HCT116 (cell line): ENCODE results near the gene AADAC. TPM values are rescaled to one million over a fixed set of nuclear protein-coding genes. Genes with fewer than 3 reads are reported as not detected.

Experiments
- ATAC-seq: fragments of 200-7000 bp; cut with Tn5 transposase; 2 replicates; pipeline ENCODE4 v1.9.1; 2020; ENCODE audit warnings: mild to moderate bottlenecking, moderate library complexity
- BruUV-seq: library from RNA; stranded (reverse); fragments of 400-500 nt; replicated peaks from 2 replicates; lab custom pipeline; 2021; lab: Mats Ljungman, UMichigan
- CTCF ChIA-PET: fragments of 300-600 bp; sonication (Branson Sonifier 250); formaldehyde crosslinking; loops from one replicate; lab custom pipeline; 2021; ENCODE audit warnings: antibody characterized with exemption; lab: Charles Lee
- POLR2A ChIA-PET: fragments of 300-600, 350-600 bp; sonication (Branson Sonifier 250); formaldehyde crosslinking; loops from one replicate; lab custom pipeline; 2021; ENCODE audit warnings: antibody characterized with exemption; lab: Charles Lee
- RAD21 ChIA-PET, 2 experiments: fragments of 300-600 bp; sonication (Branson Sonifier 250); formaldehyde crosslinking; loops; one replicate each; lab custom pipeline; 2023; ENCODE audit warnings: low total read pairs in 2 of 2; ENCODE audit not compliant: uncharacterized antibody in 2 of 2, unreplicated experiment in 2 of 2, low non-redundant PET in 1 of 2; lab: Charles Lee
- DNase-seq: peaks from one replicate; pipeline ENCODE4 v3.0.0-alpha.2; 2010; ENCODE audit warnings: low read depth, low spot score
- H2AFZ ChIP-seq: fragments of 200-600 bp; shearing (Covaris generic), sonication (generic); 2 replicates; pipeline ENCODE4 v1.6.1; 2017; ENCODE audit warnings: low read depth, mixed run types, mixed read lengths, antibody characterized with exemption, low read length; ENCODE audit not compliant: poor library complexity, severe bottlenecking
- H3K27ac ChIP-seq: 2 replicates; pipeline ENCODE4 v1.5.1; 2012; ENCODE audit warnings: low read depth, low read length
- H3K27me3 ChIP-seq: fragments of 200-600 bp; sonication (generic); 2 replicates; pipeline ENCODE4 v1.6.1; 2016; ENCODE audit warnings: mixed run types, low read length, mixed read lengths; ENCODE audit not compliant: insufficient read depth
- H3K36me3 ChIP-seq, 2 experiments: fragments of 200-500 bp in 1 of 2; fragments of 200-600 bp in 1 of 2; sonication (Bioruptor generic) in 1 of 2; sonication (generic) in 1 of 2; 2 replicates each; pipeline versions ENCODE4 v1.5.1 to v1.6.1; 2014 to 2016; ENCODE audit warnings: low read length in 2 of 2, inconsistent platforms in 1 of 2, mixed read lengths in 1 of 2, mixed run types in 1 of 2; ENCODE audit not compliant: insufficient read depth in 2 of 2, control insufficient read depth in 1 of 2
- H3K4me1 ChIP-seq, 2 experiments: fragments of 200-600 bp in 1 of 2; sonication (generic) in 1 of 2; 2 replicates each; pipeline versions ENCODE4 v1.5.1 to v1.6.1; 2012 to 2017; ENCODE audit warnings: low read length in 2 of 2, inconsistent platforms in 1 of 2, mild to moderate bottlenecking in 1 of 2, mixed read lengths in 1 of 2, mixed run types in 1 of 2, moderate library complexity in 1 of 2; ENCODE audit not compliant: insufficient read depth in 2 of 2, control insufficient read depth in 1 of 2
- H3K4me2 ChIP-seq: fragments of 200-600 bp; sonication (generic); 2 replicates; pipeline ENCODE4 v1.6.1; 2017; ENCODE audit warnings: mixed run types, low read length, mixed read lengths
- H3K4me3 ChIP-seq, 2 experiments: fragments of 200-600 bp in 1 of 2; sonication (generic) in 1 of 2; replicated peaks in 1 of 2; 2 replicates each; pipeline ENCODE4 v1.5.1; 2011 to 2016; ENCODE audit warnings: low read length in 2 of 2, control low read depth in 1 of 2, low read depth in 1 of 2, mild to moderate bottlenecking in 1 of 2, mixed read lengths in 1 of 2, mixed run types in 1 of 2
- H3K79me2 ChIP-seq: fragments of 200-600 bp; sonication (generic); 2 replicates; pipeline ENCODE4 v1.6.1; 2017; ENCODE audit warnings: mild to moderate bottlenecking, mixed run types, low read length, moderate library complexity, mixed read lengths; ENCODE audit not compliant: insufficient read depth
- H3K9ac ChIP-seq: fragments of 200-600 bp; sonication (generic); 2 replicates; pipeline ENCODE4 v1.6.1; 2016; ENCODE audit warnings: low read length, mixed read lengths
- H3K9me2 ChIP-seq: fragments of 200-600 bp; sonication (generic), shearing (Covaris generic); 2 replicates; pipeline ENCODE4 v1.6.1; 2017; ENCODE audit warnings: mixed run types, mild to moderate bottlenecking, moderate library complexity; ENCODE audit not compliant: insufficient read depth
- H3K9me3 ChIP-seq, 2 experiments: fragments of 200-500 bp in 1 of 2; fragments of 200-600 bp in 1 of 2; sonication (Bioruptor generic) in 1 of 2; sonication (generic) in 1 of 2; 2 replicates each; pipeline ENCODE4 v1.6.1; 2014 to 2017; ENCODE audit warnings: low read length in 2 of 2, mixed read lengths in 2 of 2, inconsistent platforms in 1 of 2, low read depth in 1 of 2, mild to moderate bottlenecking in 1 of 2, mixed run types in 1 of 2, moderate library complexity in 1 of 2; ENCODE audit not compliant: control insufficient read depth in 1 of 2, insufficient read depth in 1 of 2
- H4K20me1 ChIP-seq: fragments of 200-600 bp; sonication (generic), shearing (Covaris generic); 2 replicates; pipeline ENCODE4 v1.6.1; 2017; ENCODE audit warnings: mixed run types, mild to moderate bottlenecking, moderate library complexity; ENCODE audit not compliant: insufficient read depth
- CBX3 ChIP-seq: IDR thresholded peaks from 2 replicates; pipeline ENCODE4 v1.6.1; 2012; ENCODE audit warnings: low read depth
- CEBPB ChIP-seq: IDR thresholded peaks from 2 replicates; pipeline ENCODE4 v1.6.1; 2012; ENCODE audit warnings: low read depth
- EGR1 ChIP-seq: IDR thresholded peaks from 2 replicates; pipeline ENCODE4 v1.6.1; 2012; ENCODE audit warnings: low read depth
- ELF1 ChIP-seq: IDR thresholded peaks from 2 replicates; pipeline ENCODE4 v1.6.1; 2012; ENCODE audit warnings: low read depth, borderline replicate concordance
- EZH2 ChIP-seq: fragments of 200-600 bp; sonication (generic); IDR thresholded peaks from 2 replicates; pipeline ENCODE4 v1.6.1; 2017; ENCODE audit warnings: antibody characterized with exemption, mixed run types
- EZH2phosphoT487 ChIP-seq: fragments of 200-600 bp; IDR thresholded peaks from 2 replicates; pipeline ENCODE4 v1.6.1; 2018; ENCODE audit warnings: antibody characterized with exemption, borderline replicate concordance
- JUND ChIP-seq: IDR thresholded peaks from 2 replicates; pipeline ENCODE4 v1.6.1; 2012
- POLR2A ChIP-seq: IDR thresholded peaks from 2 replicates; pipeline ENCODE4 v1.7.0; 2011; ENCODE audit warnings: borderline replicate concordance; ENCODE audit not compliant: insufficient read depth, insufficient read length; ENCODE audit errors: extremely low read depth
- POLR2AphosphoS5 ChIP-seq: IDR thresholded peaks from 2 replicates; pipeline ENCODE4 v1.6.1; 2011; ENCODE audit warnings: mild to moderate bottlenecking, low read depth, low read length, moderate library complexity
- RAD21 ChIP-seq: IDR thresholded peaks from 2 replicates; pipeline ENCODE4 v1.6.1; 2012; ENCODE audit warnings: low read depth, mild to moderate bottlenecking
- SIN3A ChIP-seq: IDR thresholded peaks from 2 replicates; pipeline ENCODE4 v1.6.1; 2012; ENCODE audit warnings: low read depth
- SP1 ChIP-seq: IDR thresholded peaks from 2 replicates; pipeline ENCODE4 v1.6.1; 2012; ENCODE audit warnings: low read depth
- SRF ChIP-seq: IDR thresholded peaks from 2 replicates; pipeline ENCODE4 v1.6.1; 2012; ENCODE audit warnings: low read depth
- YY1 ChIP-seq: IDR thresholded peaks from 2 replicates; pipeline ENCODE4 v1.6.1; 2011; ENCODE audit warnings: low read length, low read depth, moderate library complexity, mild to moderate bottlenecking; ENCODE audit not compliant: insufficient replicate concordance; ENCODE audit errors: extremely low read depth
- ZFX ChIP-seq: fragments of 450-650 bp; IDR thresholded peaks from 2 replicates; pipeline ENCODE4 v1.6.1; 2017
- ZNF274 ChIP-seq: fragments of 200-500 bp; sonication (Bioruptor generic); IDR thresholded peaks from 2 replicates; pipeline ENCODE4 v1.6.1; 2014; ENCODE audit warnings: mild to moderate bottlenecking, low read depth, low read length, inconsistent platforms
- intact Hi-C: fragments of 100-400 bp; cut with micrococcal nuclease; formaldehyde crosslinking; loops from 2 replicates; pipeline ENCODE4 v1.10.0; 2022
- total RNA-seq: library from RNA; stranded (reverse); gene quantifications from one replicate; pipeline ENCODE4 v1.2.1, GENCODE V29; 2021; ENCODE audit not compliant: unreplicated experiment
- TF ChIP-seq, protein P1 (sequence below): IDR thresholded peaks from 2 replicates; pipeline ENCODE4 v1.6.1; 2012; ENCODE audit warnings: low read depth
- TF ChIP-seq, protein P2 (sequence below): IDR thresholded peaks from 2 replicates; pipeline ENCODE4 v1.6.1; 2012
- TF ChIP-seq, protein P3 (sequence below): IDR thresholded peaks from 2 replicates; pipeline ENCODE4 v1.6.1; 2011; ENCODE audit warnings: mild to moderate bottlenecking, low read length, moderate library complexity; ENCODE audit not compliant: insufficient replicate concordance; ENCODE audit errors: extremely low read depth
- TF ChIP-seq, protein P4 (sequence below): IDR thresholded peaks from 2 replicates; pipeline ENCODE4 v1.6.1; 2012

The AADAC gene
- total RNA-seq, 1 experiment from 2014 or later: 3.8 TPM

DNA sequence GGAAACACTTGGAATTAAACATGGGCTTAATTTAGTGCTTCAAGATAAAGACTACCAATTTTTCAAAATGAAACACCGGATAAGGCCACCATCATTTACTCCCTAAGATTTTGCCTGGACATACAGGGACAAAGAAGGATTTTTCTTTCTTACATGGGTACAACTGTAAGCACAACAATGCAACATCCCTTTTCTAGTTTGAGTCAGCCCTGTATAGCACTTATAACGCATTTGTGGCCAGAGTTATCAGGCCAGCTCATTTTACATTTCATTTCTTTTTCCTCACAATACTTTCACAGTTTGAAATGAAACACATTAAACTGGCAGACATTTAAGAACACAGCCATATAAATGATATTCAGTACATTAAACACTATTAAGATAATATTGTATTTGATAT is 49.7 kb downstream of the AADAC start:
- Histone ChIP-seq H2AFZ (peak overlapping the region; percentile 44), H3K4me3 (no peak overlapping the region), H3K9me2 (no peaks in the 10 kb centered on the region), H3K4me1 (peaks cover 9 to 22% of the 10 kb centered on the region in 2 experiments), H3K79me2 (no peaks in the 10 kb centered on the region), H3K9me3 (no peaks in the 10 kb centered on the region), H3K9ac (no peak overlapping the region), H3K36me3 (no peaks in the 10 kb centered on the region), H3K27me3 (no peaks in the 10 kb centered on the region), H4K20me1 (no peaks in the 10 kb centered on the region), H3K4me2 (peak overlapping the region; percentile 8; the same call in 1 of the 2 replicates), H3K27ac (no peak overlapping the region)
- no peak for DNase-seq
- TF ChIP-seq POLR2A: no peak
- TF ChIP-seq JUND: no peak
- TF ChIP-seq, protein P1, sequence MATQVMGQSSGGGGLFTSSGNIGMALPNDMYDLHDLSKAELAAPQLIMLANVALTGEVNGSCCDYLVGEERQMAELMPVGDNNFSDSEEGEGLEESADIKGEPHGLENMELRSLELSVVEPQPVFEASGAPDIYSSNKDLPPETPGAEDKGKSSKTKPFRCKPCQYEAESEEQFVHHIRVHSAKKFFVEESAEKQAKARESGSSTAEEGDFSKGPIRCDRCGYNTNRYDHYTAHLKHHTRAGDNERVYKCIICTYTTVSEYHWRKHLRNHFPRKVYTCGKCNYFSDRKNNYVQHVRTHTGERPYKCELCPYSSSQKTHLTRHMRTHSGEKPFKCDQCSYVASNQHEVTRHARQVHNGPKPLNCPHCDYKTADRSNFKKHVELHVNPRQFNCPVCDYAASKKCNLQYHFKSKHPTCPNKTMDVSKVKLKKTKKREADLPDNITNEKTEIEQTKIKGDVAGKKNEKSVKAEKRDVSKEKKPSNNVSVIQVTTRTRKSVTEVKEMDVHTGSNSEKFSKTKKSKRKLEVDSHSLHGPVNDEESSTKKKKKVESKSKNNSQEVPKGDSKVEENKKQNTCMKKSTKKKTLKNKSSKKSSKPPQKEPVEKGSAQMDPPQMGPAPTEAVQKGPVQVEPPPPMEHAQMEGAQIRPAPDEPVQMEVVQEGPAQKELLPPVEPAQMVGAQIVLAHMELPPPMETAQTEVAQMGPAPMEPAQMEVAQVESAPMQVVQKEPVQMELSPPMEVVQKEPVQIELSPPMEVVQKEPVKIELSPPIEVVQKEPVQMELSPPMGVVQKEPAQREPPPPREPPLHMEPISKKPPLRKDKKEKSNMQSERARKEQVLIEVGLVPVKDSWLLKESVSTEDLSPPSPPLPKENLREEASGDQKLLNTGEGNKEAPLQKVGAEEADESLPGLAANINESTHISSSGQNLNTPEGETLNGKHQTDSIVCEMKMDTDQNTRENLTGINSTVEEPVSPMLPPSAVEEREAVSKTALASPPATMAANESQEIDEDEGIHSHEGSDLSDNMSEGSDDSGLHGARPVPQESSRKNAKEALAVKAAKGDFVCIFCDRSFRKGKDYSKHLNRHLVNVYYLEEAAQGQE: no peak
- TF ChIP-seq, protein P2, sequence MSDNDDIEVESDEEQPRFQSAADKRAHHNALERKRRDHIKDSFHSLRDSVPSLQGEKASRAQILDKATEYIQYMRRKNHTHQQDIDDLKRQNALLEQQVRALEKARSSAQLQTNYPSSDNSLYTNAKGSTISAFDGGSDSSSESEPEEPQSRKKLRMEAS: no peak
- no peak for TF ChIP-seq SP1
- no peak for TF ChIP-seq RAD21
- no peak for TF ChIP-seq EGR1
- TF ChIP-seq SRF: no peak
- TF ChIP-seq YY1: no peak
- TF ChIP-seq CEBPB: no peak
- no peak for TF ChIP-seq EZH2
- no peak for TF ChIP-seq POLR2AphosphoS5
- TF ChIP-seq, protein P3, sequence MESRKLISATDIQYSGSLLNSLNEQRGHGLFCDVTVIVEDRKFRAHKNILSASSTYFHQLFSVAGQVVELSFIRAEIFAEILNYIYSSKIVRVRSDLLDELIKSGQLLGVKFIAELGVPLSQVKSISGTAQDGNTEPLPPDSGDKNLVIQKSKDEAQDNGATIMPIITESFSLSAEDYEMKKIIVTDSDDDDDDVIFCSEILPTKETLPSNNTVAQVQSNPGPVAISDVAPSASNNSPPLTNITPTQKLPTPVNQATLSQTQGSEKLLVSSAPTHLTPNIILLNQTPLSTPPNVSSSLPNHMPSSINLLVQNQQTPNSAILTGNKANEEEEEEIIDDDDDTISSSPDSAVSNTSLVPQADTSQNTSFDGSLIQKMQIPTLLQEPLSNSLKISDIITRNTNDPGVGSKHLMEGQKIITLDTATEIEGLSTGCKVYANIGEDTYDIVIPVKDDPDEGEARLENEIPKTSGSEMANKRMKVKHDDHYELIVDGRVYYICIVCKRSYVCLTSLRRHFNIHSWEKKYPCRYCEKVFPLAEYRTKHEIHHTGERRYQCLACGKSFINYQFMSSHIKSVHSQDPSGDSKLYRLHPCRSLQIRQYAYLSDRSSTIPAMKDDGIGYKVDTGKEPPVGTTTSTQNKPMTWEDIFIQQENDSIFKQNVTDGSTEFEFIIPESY: no peak
- TF ChIP-seq ZFX: no peak
- TF ChIP-seq, protein P4, sequence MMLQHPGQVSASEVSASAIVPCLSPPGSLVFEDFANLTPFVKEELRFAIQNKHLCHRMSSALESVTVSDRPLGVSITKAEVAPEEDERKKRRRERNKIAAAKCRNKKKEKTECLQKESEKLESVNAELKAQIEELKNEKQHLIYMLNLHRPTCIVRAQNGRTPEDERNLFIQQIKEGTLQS: no peak
- TF ChIP-seq SIN3A: no peak
- no peak for TF ChIP-seq ZNF274
- no peak for TF ChIP-seq EZH2phosphoT487
- no peak for TF ChIP-seq CBX3
- TF ChIP-seq ELF1: no peak
- no TSS peak for BruUV-seq
- CTCF ChIA-PET: no interaction called here
- intact Hi-C loops: no loop called here
- no peak for ATAC-seq
- POLR2A ChIA-PET: no interaction called here
- RAD21 ChIA-PET: no interaction called here
